NCI-H524 (cell line): ENCODE data around the gene FIGLA.
"Not testable (repeated sequence)": the region's sequence is repeated elsewhere in the genome, so short reads cannot be mapped to it uniquely, and the experiment has no call there.

ENCODE experiments used
- DNase-seq, 2 experiments: peaks; one replicate each; lab custom pipeline; 2025; lab: John Stamatoyannopoulos, UW

FIGLA gene

DNA sequence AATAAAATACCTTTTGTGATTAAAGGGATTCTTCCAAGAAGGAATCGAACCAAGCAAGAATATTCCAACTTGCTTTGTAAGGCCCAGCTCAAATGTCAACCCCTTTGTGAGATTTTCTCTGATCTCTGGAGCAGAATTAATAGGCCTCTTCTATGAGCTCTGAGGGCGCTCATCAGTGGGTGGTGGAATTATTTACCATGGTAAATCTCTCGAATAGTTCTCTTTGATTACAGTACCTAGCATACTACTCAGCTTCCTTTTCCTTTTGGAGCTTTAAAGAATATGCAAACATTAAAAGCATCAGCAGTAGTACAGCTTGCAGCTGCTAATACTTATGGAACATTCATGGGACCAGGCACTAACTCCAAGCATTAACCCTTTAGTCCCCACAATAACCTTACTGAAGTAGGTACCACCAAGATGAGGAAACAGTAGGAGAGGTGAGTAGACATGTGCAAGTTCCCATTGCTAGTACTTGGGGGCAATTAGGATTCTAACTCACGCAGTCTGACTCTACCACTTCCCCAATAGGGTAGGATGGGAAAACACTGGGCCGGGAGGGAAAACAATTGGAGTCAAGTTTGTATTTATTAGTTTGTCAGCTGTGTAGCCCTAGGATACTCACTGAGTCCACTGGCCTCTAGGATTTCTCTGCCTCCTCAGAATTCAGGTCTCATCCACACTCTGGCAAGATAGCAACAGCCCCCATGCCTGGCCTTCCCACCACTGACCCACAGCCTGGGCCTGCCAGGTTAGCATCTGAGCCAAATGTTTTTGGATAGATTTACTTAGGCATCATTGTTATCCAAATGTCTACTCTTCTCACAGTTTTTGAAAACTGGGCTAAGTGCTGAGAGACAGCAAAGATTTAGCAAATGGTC lies 44.1 kb downstream of the FIGLA start:
- DNase-seq = no peak

DNA sequence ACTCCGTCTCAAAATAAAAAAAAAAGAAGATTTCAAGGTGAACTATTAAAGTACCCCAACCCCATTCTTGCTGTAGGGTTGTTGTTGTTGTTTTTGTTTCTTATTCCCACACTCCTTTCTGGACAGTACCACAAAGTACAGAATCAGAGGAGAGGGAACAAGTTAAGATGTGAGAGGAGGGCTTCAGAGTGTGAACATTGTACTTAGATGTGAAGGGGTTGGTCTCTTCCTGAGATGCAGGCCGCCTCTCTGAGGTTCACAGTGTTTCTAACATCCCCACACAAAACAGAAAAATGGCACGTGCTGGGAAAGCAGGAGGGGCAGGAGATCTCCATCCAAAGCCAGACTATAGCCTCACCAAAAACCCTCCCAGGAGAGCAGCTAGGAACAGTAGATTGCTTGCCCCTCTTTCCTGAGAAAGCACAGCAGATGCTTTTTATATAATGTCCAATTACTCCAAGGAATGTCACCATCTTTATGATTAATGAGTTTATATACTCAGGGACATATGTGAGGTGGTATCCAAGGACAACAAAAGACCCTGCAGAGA lies 45.1 kb downstream of the FIGLA start:
- peak in 1 of 2 experiments; percentile 29 for DNase-seq

GRCh38 chr2:70744397-70744796 lies 46.0 kb downstream of the FIGLA start:
- DNase-seq = no peak

DNA sequence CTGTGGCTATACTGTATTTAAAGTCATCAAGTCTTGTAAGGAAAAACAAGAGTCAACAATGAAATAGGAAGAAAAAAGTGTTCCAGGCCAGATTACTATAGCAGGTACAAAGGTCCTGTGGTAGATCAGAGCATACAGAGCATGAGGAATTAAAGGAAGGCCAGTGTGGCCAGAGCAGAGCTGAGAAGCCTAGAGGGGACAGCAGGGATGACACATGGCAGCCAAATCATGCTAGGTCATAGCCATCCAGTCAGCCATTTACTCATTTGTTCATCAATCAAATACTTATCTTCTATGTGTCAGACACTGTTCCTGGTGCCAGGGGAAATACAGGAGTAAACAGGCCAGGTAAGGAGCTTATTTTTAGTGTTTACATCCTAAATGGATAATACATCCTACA lies 46.8 kb downstream of the FIGLA start:
- no peak for DNase-seq

GRCh38 chr2:70743068-70743467 lies 47.4 kb downstream of the FIGLA start:
- no peak for DNase-seq

DNA sequence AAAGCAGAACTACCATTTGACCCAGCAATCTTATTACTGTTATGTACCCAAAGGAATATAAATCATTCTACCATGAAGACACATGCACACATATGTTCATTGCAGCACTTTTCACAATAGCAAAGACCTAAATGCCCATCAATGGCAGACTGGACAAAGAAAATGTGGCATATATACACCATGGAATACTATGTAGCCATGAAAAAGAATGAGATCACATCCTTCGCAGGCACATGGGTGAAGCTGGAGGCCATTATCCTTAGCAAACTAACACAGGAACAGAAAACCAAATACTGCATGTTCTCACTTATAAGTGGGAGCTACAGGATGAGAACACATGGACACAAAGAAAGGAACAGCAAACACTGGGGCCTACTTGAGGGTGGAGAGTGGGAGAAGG lies 51.0 kb downstream of the FIGLA start:
- not testable (repeated sequence) for DNase-seq

- DNase-seq = no peak
Observed at GRCh38 chr2:70738159-70738558, 52.3 kb downstream of the FIGLA start.

DNA sequence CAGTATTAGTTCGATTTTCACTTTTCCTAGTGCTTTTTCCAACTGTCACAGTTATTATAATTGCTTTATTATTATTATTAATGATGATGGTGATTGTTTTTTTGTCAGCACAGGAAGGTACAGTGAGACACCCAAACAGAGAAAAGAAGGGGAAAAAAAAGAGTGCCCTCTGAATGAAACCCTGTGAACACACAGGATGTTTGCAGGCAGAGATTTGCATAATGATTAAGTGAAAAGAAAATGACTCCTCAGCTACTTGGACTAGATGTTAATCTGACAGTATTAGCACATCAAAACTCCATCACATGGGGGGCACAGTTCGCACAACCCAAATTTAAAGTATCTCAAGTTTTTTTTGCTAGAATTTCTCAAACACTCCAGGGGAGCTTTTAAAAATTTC lies 55.4 kb downstream of the FIGLA start:
- peak in 1 of 2 experiments; percentile 14 for DNase-seq

- peak; percentile 6 to 61 for DNase-seq
Observed at GRCh38 chr2:70733646-70734180, 56.7 kb downstream of the FIGLA start.

DNA sequence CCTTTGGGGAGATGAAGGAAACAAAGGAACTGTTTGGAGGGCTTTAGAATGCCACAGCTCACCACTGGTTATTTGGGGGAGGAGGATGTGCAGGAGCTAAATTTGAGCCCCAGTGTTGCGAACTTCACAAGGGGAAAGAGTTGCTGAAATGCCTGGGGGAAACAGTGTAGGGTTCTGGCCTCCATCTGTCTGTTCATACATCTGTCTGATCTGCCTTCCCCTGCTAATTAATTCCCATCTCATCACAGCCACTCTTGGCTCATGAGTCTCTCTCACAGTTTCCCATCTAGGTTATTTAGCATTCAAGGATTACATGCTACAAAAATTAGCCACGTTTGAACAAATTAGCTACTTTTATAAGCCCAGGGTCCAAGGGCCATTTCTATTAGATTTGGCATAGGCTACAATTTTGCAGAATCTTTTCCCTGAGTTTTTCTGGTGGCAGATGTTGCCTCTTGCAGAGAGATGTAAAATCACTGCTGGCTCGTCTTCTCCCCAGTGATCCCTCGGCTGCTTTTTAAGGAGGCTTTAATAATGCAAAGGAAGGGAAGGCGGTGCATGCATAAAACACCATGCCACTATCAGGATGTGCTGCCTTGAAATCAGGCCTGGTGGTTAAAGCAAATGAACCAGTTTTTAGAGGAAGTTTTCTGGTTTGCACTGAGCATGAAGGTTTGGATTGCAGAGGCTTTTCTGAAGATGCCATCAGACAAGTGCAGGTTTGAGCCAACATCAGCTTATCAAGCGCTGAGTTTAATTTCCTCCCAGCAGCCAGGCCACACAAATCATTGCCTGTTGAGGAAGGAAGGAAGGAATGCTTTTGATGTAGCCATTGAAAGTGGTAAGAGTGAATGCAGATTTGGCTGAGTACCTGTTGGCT lies 57.4 kb downstream of the FIGLA start:
- DNase-seq = peak; percentile 63 to 67

GRCh38 chr2:70730730-70731129 lies 59.7 kb downstream of the FIGLA start:
- DNase-seq = no peak

GRCh38 chr2:70729647-70730046 lies 60.8 kb downstream of the FIGLA start:
- no peak for DNase-seq

- no peak for DNase-seq
Observed at GRCh38 chr2:70728128-70728527, 62.3 kb downstream of the FIGLA start.
